GM21737 (cell line): ENCODE results near the gene TNNT2.

ENCODE experiments used
- ATAC-seq: cut with Tn5 transposase; IDR thresholded peaks from one replicate; pipeline ENCODE4 v1.9.1; 2021; ENCODE audit warnings: mild to moderate bottlenecking, moderate library complexity; ENCODE audit not compliant: unreplicated experiment

TNNT2 gene

GRCh38 chr1:201336711-201337450 lies 40.6 kb downstream of the TNNT2 start:
- no peak for ATAC-seq

- no peak for ATAC-seq
These were observed 41.6 kb downstream of the TNNT2 start for GRCh38 chr1:201335901-201336300.

GRCh38 chr1:201335174-201335870 lies 42.2 kb downstream of the TNNT2 start:
- ATAC-seq, result no peak

GRCh38 chr1:201334325-201335173 lies 42.9 kb downstream of the TNNT2 start:
- ATAC-seq, result no peak

- no peak for ATAC-seq
These were observed 44.7 kb downstream of the TNNT2 start for GRCh38 chr1:201332616-201333335.

GRCh38 chr1:201332021-201332420 lies 45.5 kb downstream of the TNNT2 start:
- ATAC-seq, result no peak

GRCh38 chr1:201331166-201331565 lies 46.3 kb downstream of the TNNT2 start:
- ATAC-seq, result no peak

GRCh38 chr1:201330541-201330940 lies 46.9 kb downstream of the TNNT2 start:
- ATAC-seq, result no peak

- no peak for ATAC-seq
These were observed 47.7 kb downstream of the TNNT2 start for GRCh38 chr1:201329801-201330200.

- ATAC-seq, result no peak
These were observed 48.2 kb downstream of the TNNT2 start for GRCh38 chr1:201329286-201329685.

- no peak for ATAC-seq
These were observed 48.9 kb downstream of the TNNT2 start for GRCh38 chr1:201328576-201328975.

- no peak for ATAC-seq
These were observed 49.7 kb downstream of the TNNT2 start for GRCh38 chr1:201327687-201328240.

- ATAC-seq, result no peak
These were observed 50.8 kb downstream of the TNNT2 start for GRCh38 chr1:201326710-201327109.

- ATAC-seq, result no peak
These were observed 51.8 kb downstream of the TNNT2 start for GRCh38 chr1:201325678-201326060.

- ATAC-seq, result no peak
These were observed 52.4 kb downstream of the TNNT2 start for GRCh38 chr1:201324821-201325677.

GRCh38 chr1:201324306-201324705 lies 53.2 kb downstream of the TNNT2 start:
- no peak for ATAC-seq

- no peak for ATAC-seq
These were observed 54.6 kb downstream of the TNNT2 start for GRCh38 chr1:201322653-201323510.

- ATAC-seq, result no peak
These were observed 55.6 kb downstream of the TNNT2 start for GRCh38 chr1:201321826-201322390.
